ENCODE measurements around the gene TAB2.

TAB2 gene

GRCh38 chr6:149323925-149324324 is 6.4 kb downstream of the TAB2 start:
- no peak for DNase-seq
- H3K36me3 ChIP-seq (replicated peaks) = peaks cover 3% of the 10 kb centered on the region
- H3K4me3 ChIP-seq (ENCODE audit: low read depth, low read length) = no peak overlapping the region
- H3K27me3 ChIP-seq (replicated peaks) = no peaks in the 10 kb centered on the region
- TF ChIP-seq, protein P1, sequence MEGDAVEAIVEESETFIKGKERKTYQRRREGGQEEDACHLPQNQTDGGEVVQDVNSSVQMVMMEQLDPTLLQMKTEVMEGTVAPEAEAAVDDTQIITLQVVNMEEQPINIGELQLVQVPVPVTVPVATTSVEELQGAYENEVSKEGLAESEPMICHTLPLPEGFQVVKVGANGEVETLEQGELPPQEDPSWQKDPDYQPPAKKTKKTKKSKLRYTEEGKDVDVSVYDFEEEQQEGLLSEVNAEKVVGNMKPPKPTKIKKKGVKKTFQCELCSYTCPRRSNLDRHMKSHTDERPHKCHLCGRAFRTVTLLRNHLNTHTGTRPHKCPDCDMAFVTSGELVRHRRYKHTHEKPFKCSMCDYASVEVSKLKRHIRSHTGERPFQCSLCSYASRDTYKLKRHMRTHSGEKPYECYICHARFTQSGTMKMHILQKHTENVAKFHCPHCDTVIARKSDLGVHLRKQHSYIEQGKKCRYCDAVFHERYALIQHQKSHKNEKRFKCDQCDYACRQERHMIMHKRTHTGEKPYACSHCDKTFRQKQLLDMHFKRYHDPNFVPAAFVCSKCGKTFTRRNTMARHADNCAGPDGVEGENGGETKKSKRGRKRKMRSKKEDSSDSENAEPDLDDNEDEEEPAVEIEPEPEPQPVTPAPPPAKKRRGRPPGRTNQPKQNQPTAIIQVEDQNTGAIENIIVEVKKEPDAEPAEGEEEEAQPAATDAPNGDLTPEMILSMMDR (IDR thresholded peaks at IDR 0.05; ENCODE audit: low read depth, low read length, missing control alignments) = no peak
- in situ Hi-C loops (cut with HindIII; ENCODE audit: low pct_ligation_motif_present, low sequenced_read_pairs) = no loop called here
- no peak overlapping the region for H3K27ac ChIP-seq

GRCh38 chr6:149324428-149324827 is 6.9 kb downstream of the TAB2 start:
- H3K27me3 ChIP-seq (replicated peaks) = no peaks in the 10 kb centered on the region
- H3K4me3 ChIP-seq (ENCODE audit: low read depth, low read length) = no peak overlapping the region
- DNase-seq = no peak
- H3K27ac ChIP-seq = no peak overlapping the region
- H3K36me3 ChIP-seq (replicated peaks) = peaks cover 3% of the 10 kb centered on the region
- TF ChIP-seq, protein P1 (IDR thresholded peaks at IDR 0.05; ENCODE audit: low read depth, low read length, missing control alignments) = no peak
- in situ Hi-C loops (cut with HindIII; ENCODE audit: low pct_ligation_motif_present, low sequenced_read_pairs) = no loop called here

GRCh38 chr6:149325648-149326236 is 8.2 kb downstream of the TAB2 start:
- H3K27me3 ChIP-seq (replicated peaks) = no peaks in the 10 kb centered on the region
- TF ChIP-seq, protein P1 (IDR thresholded peaks at IDR 0.05; ENCODE audit: low read depth, low read length, missing control alignments) = no peak
- no peak overlapping the region for H3K4me3 ChIP-seq (ENCODE audit: low read depth, low read length)
- in situ Hi-C loops (cut with HindIII; ENCODE audit: low pct_ligation_motif_present, low sequenced_read_pairs) = no loop called here
- no peak for DNase-seq
- H3K36me3 ChIP-seq (replicated peaks) = peaks cover 3% of the 10 kb centered on the region
- H3K27ac ChIP-seq = no peak overlapping the region

DNA sequence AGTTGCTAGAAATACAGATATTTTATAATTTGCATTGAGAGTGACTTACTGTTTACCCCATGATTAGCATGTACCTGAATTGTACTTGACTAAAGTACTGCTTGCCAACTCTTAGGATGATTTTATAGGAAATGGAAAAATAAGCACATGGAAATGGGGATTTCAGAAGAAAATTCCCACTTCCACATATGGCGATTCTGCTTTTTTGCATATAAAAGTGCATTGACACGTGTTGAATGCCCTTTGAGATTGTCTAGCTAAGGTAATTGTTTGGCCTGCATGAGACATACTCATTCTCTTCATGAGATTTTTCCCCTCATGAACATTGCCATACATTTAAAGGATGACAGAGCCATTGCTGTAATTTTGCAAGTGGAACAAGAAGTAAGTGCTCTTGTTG is 10.1 kb downstream of the TAB2 start:
- DNase-seq = no peak
- H3K27ac ChIP-seq = no peak overlapping the region
- no peaks in the 10 kb centered on the region for H3K27me3 ChIP-seq (replicated peaks)
- in situ Hi-C loops (cut with HindIII; ENCODE audit: low pct_ligation_motif_present, low sequenced_read_pairs) = no loop called here
- H3K4me3 ChIP-seq (ENCODE audit: low read depth, low read length) = no peak overlapping the region
- TF ChIP-seq, protein P1 (IDR thresholded peaks at IDR 0.05; ENCODE audit: low read depth, low read length, missing control alignments) = no peak
- H3K36me3 ChIP-seq (replicated peaks) = peaks cover 3% of the 10 kb centered on the region

- in situ Hi-C loops (cut with HindIII; ENCODE audit: low pct_ligation_motif_present, low sequenced_read_pairs) = no loop called here
- Histone ChIP-seq H3K4me3 (ENCODE audit: low read depth, low read length) (no peak overlapping the region), H3K27me3 (replicated peaks) (no peaks in the 10 kb centered on the region), H3K27ac (no peak overlapping the region), H3K36me3 (replicated peaks) (peaks cover 3% of the 10 kb centered on the region)
- DNase-seq = no peak
- TF ChIP-seq, protein P1 (IDR thresholded peaks at IDR 0.05; ENCODE audit: low read depth, low read length, missing control alignments) = no peak
Observed at GRCh38 chr6:149328083-149328482, 10.6 kb downstream of the TAB2 start.

DNA sequence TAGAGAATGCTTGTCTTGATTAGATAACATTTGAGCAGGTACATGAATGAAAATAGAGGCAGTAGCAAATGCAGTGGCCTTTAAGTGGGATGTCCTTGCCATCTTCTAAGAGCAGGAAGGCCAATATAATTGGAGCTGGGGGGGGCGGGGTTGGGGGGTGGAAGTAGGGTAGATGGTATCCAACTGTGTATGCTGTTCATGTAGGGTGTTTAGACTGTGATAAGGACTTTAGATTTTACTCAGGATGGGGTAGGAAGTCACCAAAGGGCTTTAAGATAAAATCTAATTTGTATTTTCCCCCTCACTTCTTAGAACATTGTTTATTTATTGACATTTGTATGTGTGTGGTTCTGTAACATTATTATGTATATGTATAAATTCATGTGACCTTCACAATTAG is 12.0 kb downstream of the TAB2 start:
- H3K27ac ChIP-seq = no peak overlapping the region
- DNase-seq = no peak

More for the DNA sequence above, 12.0 kb downstream of the TAB2 start:
- TF ChIP-seq, protein P1 (IDR thresholded peaks at IDR 0.05; ENCODE audit: low read depth, low read length, missing control alignments) = no peak
- in situ Hi-C loops (cut with HindIII; ENCODE audit: low pct_ligation_motif_present, low sequenced_read_pairs) = no loop called here
- Histone ChIP-seq H3K36me3 (replicated peaks) (peaks cover 3% of the 10 kb centered on the region), H3K4me3 (ENCODE audit: low read depth, low read length) (no peak overlapping the region), H3K27me3 (replicated peaks) (no peaks in the 10 kb centered on the region)
